ENCODE results near the gene CHST8. TPM values are rescaled to one million over a fixed set of nuclear protein-coding genes. Genes with fewer than 3 reads are reported as not detected.

Gene CHST8
- polyA plus RNA-seq, 1 experiment: not detected

DNA sequence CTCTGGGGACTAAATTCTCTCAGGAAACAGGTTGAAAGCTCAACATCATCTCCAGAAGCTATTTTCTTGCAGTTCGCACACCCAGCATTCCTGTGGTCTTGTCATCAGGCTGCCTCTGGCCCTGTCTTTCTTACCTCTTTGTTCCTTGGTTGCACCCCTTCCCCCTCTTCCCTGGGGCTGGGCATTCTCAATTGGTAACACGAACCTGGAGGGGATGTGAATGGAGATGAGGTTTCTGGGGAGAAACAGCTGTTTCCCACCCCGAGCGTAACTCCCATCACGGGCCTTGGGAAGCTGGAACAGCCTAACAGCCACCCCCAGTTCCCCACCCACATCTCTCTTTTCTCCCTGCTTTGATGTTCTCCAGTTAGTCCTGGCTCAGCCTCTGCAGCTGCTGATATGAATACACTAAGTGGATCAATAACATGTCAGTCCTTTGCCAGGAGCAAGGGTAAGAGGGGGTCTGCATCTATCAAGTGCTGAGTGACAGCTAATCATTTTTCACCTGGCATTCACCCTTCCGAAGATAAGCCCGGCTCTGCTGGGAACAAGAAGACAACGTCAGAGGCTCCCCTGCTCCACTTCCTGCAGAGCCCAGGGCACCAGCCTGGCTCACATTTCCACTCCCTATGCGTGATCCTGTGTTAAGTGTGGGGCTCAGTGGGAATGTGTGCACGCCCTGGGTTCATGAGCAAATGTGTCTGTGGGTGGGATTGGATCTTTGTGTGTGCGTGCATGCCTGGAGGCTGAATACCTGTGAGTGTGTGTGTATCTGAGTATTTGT, 100.9 kb downstream of the CHST8 start:
- Histone ChIP-seq H3K27ac (ENCODE audit: low read depth, low read length) (no peak overlapping the region), H3K27me3 (ENCODE audit: control insufficient read depth, insufficient read depth, low read length) (no peaks in the 10 kb centered on the region), H3K4me3 (ENCODE audit: low read depth, low read length) (no peak overlapping the region), H3K9me3 (ENCODE audit: control insufficient read depth, insufficient read depth, low read length) (peaks cover 5% of the 10 kb centered on the region; the same call in 1 of the 2 replicates)
- ChIA-PET POLR2A (no interaction called here), CTCF (no interaction called here)
- no peak for DNase-seq (ENCODE audit: low read depth, low spot score)
- TF ChIP-seq, protein P1, sequence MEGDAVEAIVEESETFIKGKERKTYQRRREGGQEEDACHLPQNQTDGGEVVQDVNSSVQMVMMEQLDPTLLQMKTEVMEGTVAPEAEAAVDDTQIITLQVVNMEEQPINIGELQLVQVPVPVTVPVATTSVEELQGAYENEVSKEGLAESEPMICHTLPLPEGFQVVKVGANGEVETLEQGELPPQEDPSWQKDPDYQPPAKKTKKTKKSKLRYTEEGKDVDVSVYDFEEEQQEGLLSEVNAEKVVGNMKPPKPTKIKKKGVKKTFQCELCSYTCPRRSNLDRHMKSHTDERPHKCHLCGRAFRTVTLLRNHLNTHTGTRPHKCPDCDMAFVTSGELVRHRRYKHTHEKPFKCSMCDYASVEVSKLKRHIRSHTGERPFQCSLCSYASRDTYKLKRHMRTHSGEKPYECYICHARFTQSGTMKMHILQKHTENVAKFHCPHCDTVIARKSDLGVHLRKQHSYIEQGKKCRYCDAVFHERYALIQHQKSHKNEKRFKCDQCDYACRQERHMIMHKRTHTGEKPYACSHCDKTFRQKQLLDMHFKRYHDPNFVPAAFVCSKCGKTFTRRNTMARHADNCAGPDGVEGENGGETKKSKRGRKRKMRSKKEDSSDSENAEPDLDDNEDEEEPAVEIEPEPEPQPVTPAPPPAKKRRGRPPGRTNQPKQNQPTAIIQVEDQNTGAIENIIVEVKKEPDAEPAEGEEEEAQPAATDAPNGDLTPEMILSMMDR (IDR thresholded peaks at IDR 0.05; ENCODE audit: low read depth, low read length): no peak

DNA sequence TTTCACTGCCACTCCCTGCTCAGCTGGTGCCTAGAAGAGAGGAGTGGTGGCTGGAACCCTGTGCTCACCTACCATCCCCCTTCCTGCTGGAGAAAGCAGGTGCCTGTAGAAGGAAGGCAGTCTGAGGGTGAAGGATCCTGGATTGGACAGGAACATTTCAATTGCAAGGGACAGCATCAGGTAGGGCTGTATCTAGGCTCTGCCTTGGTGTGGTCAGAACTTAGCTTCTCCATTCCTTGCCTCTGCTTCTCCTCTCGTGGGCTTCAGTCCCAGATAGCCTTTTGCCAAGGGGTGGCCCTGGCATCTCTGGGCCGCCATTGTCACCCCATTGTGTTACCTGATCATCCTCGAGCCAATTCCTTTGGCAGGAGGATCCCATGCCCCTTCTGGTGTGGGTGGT, 101.8 kb downstream of the CHST8 start:
- no peaks in the 10 kb centered on the region for H3K27me3 ChIP-seq (ENCODE audit: control insufficient read depth, insufficient read depth, low read length)
- ChIA-PET CTCF (no interaction called here), POLR2A (no interaction called here)
- peaks cover 7% of the 10 kb centered on the region; the same call in 1 of the 2 replicates for H3K9me3 ChIP-seq (ENCODE audit: control insufficient read depth, insufficient read depth, low read length)
- no peak for DNase-seq (ENCODE audit: low read depth, low spot score)
- TF ChIP-seq, protein P1 (IDR thresholded peaks at IDR 0.05; ENCODE audit: low read depth, low read length): no peak
- no peak overlapping the region for H3K4me3 ChIP-seq (ENCODE audit: low read depth, low read length)
- no peak overlapping the region for H3K27ac ChIP-seq (ENCODE audit: low read depth, low read length)

DNA sequence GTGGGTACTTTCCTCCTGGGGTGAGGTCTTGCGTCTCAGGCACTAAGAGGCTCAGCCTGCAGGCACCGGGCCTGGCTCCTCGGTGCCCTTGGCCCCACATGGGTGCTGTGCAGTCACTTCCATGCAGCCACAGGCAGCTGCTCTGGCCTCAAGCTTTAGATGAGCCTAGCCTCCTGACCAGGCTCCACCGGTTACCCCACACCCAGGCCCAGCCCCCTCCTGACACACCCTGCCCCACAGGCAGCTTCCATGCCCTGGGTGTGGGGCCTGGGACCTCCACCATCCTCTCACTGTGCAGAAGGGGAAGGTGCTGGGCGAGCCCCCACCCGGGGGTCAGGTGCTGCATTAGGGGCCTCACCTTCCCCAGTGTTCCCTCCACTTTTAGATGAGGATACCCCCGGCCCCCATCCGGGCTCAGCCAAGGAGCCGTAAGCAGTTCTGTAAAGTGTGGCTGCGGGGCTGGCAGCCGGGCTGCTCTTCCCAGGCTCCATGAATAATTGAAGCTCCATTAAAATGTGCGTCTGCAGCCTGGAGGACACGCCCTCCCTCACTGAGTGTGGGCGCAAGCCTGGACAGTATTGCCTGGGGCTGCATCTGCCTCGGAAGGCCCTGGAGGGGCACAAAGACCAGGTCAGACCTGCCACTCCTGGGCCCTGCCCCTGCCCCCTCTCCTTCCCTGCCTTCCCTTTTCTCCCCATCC, 102.4 kb downstream of the CHST8 start:
- DNase-seq (ENCODE audit: low read depth, low spot score): no peak
- peaks cover 7% of the 10 kb centered on the region; the same call in 1 of the 2 replicates for H3K9me3 ChIP-seq (ENCODE audit: control insufficient read depth, insufficient read depth, low read length)
- ChIA-PET CTCF (no interaction called here), POLR2A (no interaction called here)
- no peaks in the 10 kb centered on the region for H3K27me3 ChIP-seq (ENCODE audit: control insufficient read depth, insufficient read depth, low read length)
- H3K27ac ChIP-seq (ENCODE audit: low read depth, low read length): no peak overlapping the region
- no peak overlapping the region for H3K4me3 ChIP-seq (ENCODE audit: low read depth, low read length)
- TF ChIP-seq, protein P1 (IDR thresholded peaks at IDR 0.05; ENCODE audit: low read depth, low read length): no peak

DNA sequence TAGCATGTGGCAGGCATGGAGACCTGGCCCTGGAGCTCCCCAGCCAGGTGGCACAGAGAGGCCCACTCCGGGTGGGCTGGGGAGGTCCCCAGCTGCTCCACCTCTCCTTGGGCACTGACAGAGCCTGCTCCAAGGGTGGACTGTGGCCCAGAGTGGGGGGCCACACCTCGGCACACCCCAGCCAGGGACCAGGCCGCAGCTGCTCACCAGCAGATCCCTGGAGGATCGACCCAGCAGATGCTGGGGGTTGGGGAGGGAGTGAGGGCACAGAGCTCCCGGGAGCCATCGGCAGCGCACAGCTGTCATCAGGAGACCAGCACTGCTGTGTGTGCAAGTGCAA, 102.9 kb downstream of the CHST8 start:
- Histone ChIP-seq H3K27me3 (ENCODE audit: control insufficient read depth, insufficient read depth, low read length) (no peaks in the 10 kb centered on the region), H3K27ac (ENCODE audit: low read depth, low read length) (no peak overlapping the region), H3K9me3 (ENCODE audit: control insufficient read depth, insufficient read depth, low read length) (peaks cover 7% of the 10 kb centered on the region; the same call in 1 of the 2 replicates), H3K4me3 (ENCODE audit: low read depth, low read length) (no peak overlapping the region)
- ChIA-PET CTCF (no interaction called here), POLR2A (no interaction called here)
- DNase-seq (ENCODE audit: low read depth, low spot score): no peak
- TF ChIP-seq, protein P1 (IDR thresholded peaks at IDR 0.05; ENCODE audit: low read depth, low read length): no peak

GRCh38 chr19:33725567-33725966, 103.8 kb downstream of the CHST8 start:
- TF ChIP-seq, protein P1 (IDR thresholded peaks at IDR 0.05; ENCODE audit: low read depth, low read length): no peak
- no peak overlapping the region for H3K27ac ChIP-seq (ENCODE audit: low read depth, low read length)
- DNase-seq (ENCODE audit: low read depth, low spot score): no peak
- POLR2A ChIA-PET: no interaction called here
- peaks cover 7% of the 10 kb centered on the region; the same call in 1 of the 2 replicates for H3K9me3 ChIP-seq (ENCODE audit: control insufficient read depth, insufficient read depth, low read length)
- H3K27me3 ChIP-seq (ENCODE audit: control insufficient read depth, insufficient read depth, low read length): no peaks in the 10 kb centered on the region
- no peak overlapping the region for H3K4me3 ChIP-seq (ENCODE audit: low read depth, low read length)
- CTCF ChIA-PET: no interaction called here

Measured in AG04450 (cell line).